HepG2 (cell line): Measurements from ENCODE around the gene ZIK1. TPM values are rescaled to one million over a fixed set of nuclear protein-coding genes. Genes with fewer than 3 reads are reported as not detected.

Experiments
- ARID4A ChIP-seq: sonication (generic); formaldehyde crosslinking; IDR thresholded peaks from 2 replicates; pipeline ENCODE4 v1.5.0; 2020; ENCODE audit warnings: mild to moderate bottlenecking, missing genetic modification reagents, borderline replicate concordance
- BHLHE40 ChIP-seq: IDR thresholded peaks from 2 replicates; pipeline ENCODE4 v1.6.1; 2011; ENCODE audit warnings: low read length, improper control_type of control experiment
- HMGXB4 ChIP-seq, 2 experiments: sonication (generic) in 1 of 2; formaldehyde crosslinking in 1 of 2; IDR thresholded peaks; 2 replicates each; pipeline versions ENCODE4 v1.4.0 to v1.6.1; 2018 to 2020; ENCODE audit warnings: missing genetic modification reagents in 2 of 2, borderline replicate concordance in 1 of 2, low read depth in 1 of 2, mild to moderate bottlenecking in 1 of 2, missing biosample characterization in 1 of 2
- HNF1B ChIP-seq: sonication (generic); formaldehyde crosslinking; IDR thresholded peaks from 2 replicates; pipeline ENCODE4 v1.5.1; 2020; ENCODE audit warnings: mild to moderate bottlenecking, moderate library complexity, missing genetic modification reagents
- MAX ChIP-seq: IDR thresholded peaks from 2 replicates; pipeline ENCODE4 v1.6.1; 2012; ENCODE audit warnings: inconsistent platforms
- MXD1 ChIP-seq: sonication (generic); formaldehyde crosslinking; IDR thresholded peaks from 2 replicates; pipeline ENCODE4 v1.4.0; 2020; ENCODE audit warnings: mild to moderate bottlenecking, missing genetic modification reagents
- TGIF2 ChIP-seq: IDR thresholded peaks from 2 replicates; pipeline ENCODE4 v1.6.1; 2016; ENCODE audit warnings: control low read depth, missing compliant biosample characterization
- TIGD3 ChIP-seq: sonication (generic); formaldehyde crosslinking; IDR thresholded peaks from 2 replicates; pipeline ENCODE4 v1.5.1; 2020; ENCODE audit warnings: mild to moderate bottlenecking, missing genetic modification reagents, borderline replicate concordance
- YEATS2 ChIP-seq: sonication (generic); formaldehyde crosslinking; IDR thresholded peaks from 2 replicates; pipeline ENCODE4 v1.4.0; 2020; ENCODE audit warnings: missing genetic modification reagents, borderline replicate concordance
- ZMYM4 ChIP-seq: sonication (generic); formaldehyde crosslinking; IDR thresholded peaks from 2 replicates; pipeline ENCODE4 v1.8.1; 2023; ENCODE audit warnings: mild to moderate bottlenecking, missing genetic modification reagents
- ZNF543 ChIP-seq: sonication (generic); formaldehyde crosslinking; IDR thresholded peaks from 2 replicates; pipeline ENCODE4 v1.4.0; 2020; ENCODE audit warnings: mild to moderate bottlenecking, missing genetic modification reagents
- ZNF547 ChIP-seq: sonication (generic); formaldehyde crosslinking; IDR thresholded peaks from 2 replicates; pipeline ENCODE4 v1.5.1; 2020; ENCODE audit warnings: mild to moderate bottlenecking, missing genetic modification reagents
- ZNF674 ChIP-seq: sonication (generic); formaldehyde crosslinking; IDR thresholded peaks from 2 replicates; pipeline ENCODE4 v1.5.0; 2020; ENCODE audit warnings: low read depth, mild to moderate bottlenecking, missing genetic modification reagents
- ZSCAN21 ChIP-seq: sonication (generic); formaldehyde crosslinking; IDR thresholded peaks from 2 replicates; pipeline ENCODE4 v1.8.0; 2022; ENCODE audit warnings: mild to moderate bottlenecking, missing genetic modification reagents, moderate library complexity, borderline replicate concordance
- ZSCAN25 ChIP-seq: sonication (generic); formaldehyde crosslinking; IDR thresholded peaks from 2 replicates; pipeline ENCODE4 v1.8.0; 2022; ENCODE audit warnings: mild to moderate bottlenecking, missing genetic modification reagents
- ZSCAN5A ChIP-seq: sonication (generic); formaldehyde crosslinking; IDR thresholded peaks from 2 replicates; pipeline ENCODE4 v1.8.0; 2022; ENCODE audit warnings: mild to moderate bottlenecking, missing genetic modification reagents, borderline replicate concordance
- polyA plus RNA-seq, 8 experiments: library from polyadenylated mRNA; depleted of rRNA in 3 of 8; stranded (reverse) in 7 of 8; unstranded in 1 of 8; fragments of >200 nt; fragmentation: Illumina TruSeq in 4 of 8; extraction: Trizol in 4 of 8; gene quantifications; 2 replicates each; pipeline versions ENCODE4 v1.2.1 to v1.2.3, GENCODE V29; 2011 to 2016; ENCODE audit warnings: low read depth in 4 of 8, missing spikeins in 1 of 8, mixed read lengths in 1 of 8; ENCODE audit not compliant: insufficient read depth in 1 of 8
- total RNA-seq, 5 experiments: library from RNA; depleted of rRNA; stranded (reverse); fragments of >200 nt; fragmentation: Illumina TruSeq; extraction: Trizol; gene quantifications; 2 replicates each; pipeline ENCODE4 v1.2.3, GENCODE V29; 2016; ENCODE audit warnings: low read depth in 1 of 5

Gene ZIK1
- total and polyA plus RNA-seq, 2 of the 13 experiments (the other 11 are each of a cell fraction or from before 2014, with no cell fraction given), result 2.1 to 7.2 TPM

- peak; percentile 26 to 45; a peak in 1 of 4 replicates for TF ChIP-seq HMGXB4 (CRISPR knock-in tag; IDR thresholded peaks at IDR 0.05; ENCODE audit: borderline replicate concordance in 1 of 2, low read depth in 1 of 2)
- peak; percentile 72 for TF ChIP-seq MAX
- TF ChIP-seq BHLHE40, result 0 out of 2 replicates have a peak, but pooled peaks have one; percentile 8
- TF ChIP-seq ZMYM4 (CRISPR knock-in tag), result peak; percentile 46; the same call in 1 of the 2 replicates
- no peak for TF ChIP-seq ZNF543
- no peak for TF ChIP-seq ZNF674 (CRISPR knock-in tag)
- TF ChIP-seq YEATS2 (CRISPR knock-in tag), result peak; percentile 84; the same call in 1 of the 2 replicates
- peak; percentile 100 for TF ChIP-seq ARID4A
- TF ChIP-seq ZNF547, result peak; percentile 78
- peak; percentile 70; the same call in 1 of the 2 replicates for TF ChIP-seq ZSCAN25 (CRISPR knock-in tag)
- peak; percentile 96 for TF ChIP-seq TGIF2
- TF ChIP-seq ZSCAN21 (CRISPR knock-in tag), result peak; percentile 70; the same call in 1 of the 2 replicates
- TF ChIP-seq HNF1B, result 0 out of 2 replicates have a peak, but pooled peaks have one; percentile 43
- TF ChIP-seq MXD1 (CRISPR knock-in tag), result 0 out of 2 replicates have a peak, but pooled peaks have one; percentile 43
- TF ChIP-seq TIGD3 (CRISPR knock-in tag), result no peak
- peak; percentile 22; the same call in 1 of the 2 replicates for TF ChIP-seq ZSCAN5A (CRISPR knock-in tag)
Observed at GRCh38 chr19:57599761-57600383, 15.9 kb downstream of the ZIK1 start, which contains the start of gene ZNF530 (continued).
